NT2/D1 (cell line): ENCODE data around the gene AGBL1.

Source experiments
- DNase-seq: peaks from one replicate; pipeline ENCODE4 v3.0.0-alpha.2; 2011; ENCODE audit warnings: low read depth, low spot score
- H3K27me3 ChIP-seq: 2 replicates; pipeline ENCODE4 v1.6.0; 2011; ENCODE audit warnings: mild to moderate bottlenecking; ENCODE audit not compliant: insufficient read length, insufficient read depth
- H3K36me3 ChIP-seq: 2 replicates; pipeline ENCODE4 v1.6.1; 2011; ENCODE audit warnings: mild to moderate bottlenecking, low read length, mixed read lengths; ENCODE audit not compliant: insufficient read depth, insufficient read length
- H3K4me1 ChIP-seq: 2 replicates; pipeline ENCODE4 v1.5.1; 2011; ENCODE audit not compliant: insufficient read depth, insufficient read length
- H3K4me3 ChIP-seq: 2 replicates; pipeline ENCODE4 v1.5.1; 2011; ENCODE audit warnings: low read depth; ENCODE audit not compliant: insufficient read length
- H3K9ac ChIP-seq: 2 replicates; pipeline ENCODE4 v1.6.0; 2011; ENCODE audit warnings: low read depth; ENCODE audit not compliant: insufficient read length
- H3K9me3 ChIP-seq: 2 replicates; pipeline ENCODE4 v1.5.1; 2011; ENCODE audit warnings: mild to moderate bottlenecking, low read length; ENCODE audit not compliant: insufficient read depth
- SUZ12 ChIP-seq: IDR thresholded peaks from 2 replicates; pipeline ENCODE4 v1.6.1; 2011; ENCODE audit not compliant: insufficient read length, insufficient read depth; ENCODE audit errors: extremely low read depth
- YY1 ChIP-seq: IDR thresholded peaks from 2 replicates; pipeline ENCODE4 v1.6.1; 2011; ENCODE audit not compliant: insufficient read length, insufficient read depth
- ZNF274 ChIP-seq: IDR thresholded peaks from 2 replicates; pipeline ENCODE4 v1.6.1; 2011; ENCODE audit warnings: mild to moderate bottlenecking, low read depth, low read length

AGBL1 gene

DNA sequence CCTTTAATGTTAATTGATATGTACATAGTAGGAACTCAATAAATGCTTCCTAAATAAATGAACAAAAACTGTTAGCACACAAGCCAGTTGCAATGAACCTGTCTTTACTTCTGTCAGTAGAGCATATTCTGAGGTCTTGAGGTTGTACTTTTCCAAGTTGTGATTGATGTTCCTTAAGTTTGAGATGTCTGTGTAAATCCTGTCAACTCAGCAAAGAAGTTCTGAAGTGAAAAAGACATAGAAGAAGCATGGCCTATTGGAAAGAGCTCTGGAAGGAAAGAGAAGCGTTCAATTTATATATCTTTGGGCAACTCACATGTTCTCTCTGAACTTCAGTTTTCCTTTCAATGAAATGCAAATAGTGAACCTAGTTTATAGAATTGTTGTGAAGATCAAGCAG is 269.9 kb downstream of the AGBL1 start:
- H3K36me3 ChIP-seq, result no peaks in the 10 kb centered on the region
- H3K27me3 ChIP-seq, result no peaks in the 10 kb centered on the region
- H3K4me3 ChIP-seq, result no peak overlapping the region
- TF ChIP-seq ZNF274, result no peak
- TF ChIP-seq YY1, result no peak
- TF ChIP-seq SUZ12, result no peak
- no peaks in the 10 kb centered on the region for H3K9me3 ChIP-seq
- no peak overlapping the region for H3K9ac ChIP-seq
- H3K4me1 ChIP-seq, result no peaks in the 10 kb centered on the region
- DNase-seq, result no peak

- Histone ChIP-seq H3K36me3 (no peaks in the 10 kb centered on the region), H3K4me1 (no peaks in the 10 kb centered on the region), H3K9ac (no peak overlapping the region), H3K4me3 (no peak overlapping the region), H3K9me3 (no peaks in the 10 kb centered on the region), H3K27me3 (no peaks in the 10 kb centered on the region)
- no peak for DNase-seq
- TF ChIP-seq ZNF274 (no peak), YY1 (no peak), SUZ12 (no peak)
Measured at GRCh38 chr15:86353213-86353612, 273.5 kb downstream of the AGBL1 start.

- H3K4me3 ChIP-seq, result no peak overlapping the region
- H3K9me3 ChIP-seq, result no peaks in the 10 kb centered on the region
- no peaks in the 10 kb centered on the region for H3K27me3 ChIP-seq
- H3K9ac ChIP-seq, result no peak overlapping the region
- TF ChIP-seq ZNF274 (no peak), YY1 (no peak), SUZ12 (no peak)
- H3K36me3 ChIP-seq, result no peaks in the 10 kb centered on the region
- DNase-seq, result no peak
- H3K4me1 ChIP-seq, result no peaks in the 10 kb centered on the region
Measured at GRCh38 chr15:86355361-86355760, 275.7 kb downstream of the AGBL1 start.

GRCh38 chr15:86355801-86356200 is 276.1 kb downstream of the AGBL1 start:
- Histone ChIP-seq H3K36me3 (no peaks in the 10 kb centered on the region), H3K4me1 (no peaks in the 10 kb centered on the region), H3K9me3 (no peaks in the 10 kb centered on the region; the same call in 1 of the 2 replicates), H3K4me3 (no peak overlapping the region), H3K9ac (no peak overlapping the region), H3K27me3 (no peaks in the 10 kb centered on the region)
- DNase-seq, result no peak
- no peak for TF ChIP-seq YY1
- TF ChIP-seq ZNF274, result no peak
- TF ChIP-seq SUZ12, result no peak

DNA sequence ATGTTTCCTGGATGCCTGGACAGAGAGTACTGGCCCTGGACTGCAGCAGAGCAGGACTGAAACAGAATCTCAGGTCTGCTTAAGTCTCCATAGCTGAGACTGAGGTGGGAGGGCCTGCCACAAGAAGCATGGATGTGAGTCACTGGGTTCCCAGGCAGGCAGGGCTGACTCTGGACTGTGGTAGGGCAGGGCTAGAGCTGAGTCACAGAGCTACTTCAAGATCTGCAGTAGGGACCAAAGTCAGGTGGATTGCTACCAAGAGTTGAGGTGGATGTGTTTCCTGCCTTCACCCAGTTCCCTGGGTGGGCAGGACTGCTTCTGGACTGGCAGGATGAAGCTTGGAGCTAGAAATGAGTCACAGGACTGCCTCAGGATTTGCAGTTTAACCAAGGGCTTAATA is 282.9 kb downstream of the AGBL1 start:
- Histone ChIP-seq H3K27me3 (no peaks in the 10 kb centered on the region), H3K4me3 (no peak overlapping the region), H3K4me1 (no peaks in the 10 kb centered on the region), H3K36me3 (no peaks in the 10 kb centered on the region), H3K9ac (no peak overlapping the region), H3K9me3 (no peaks in the 10 kb centered on the region; the same call in 1 of the 2 replicates)
- TF ChIP-seq YY1, result no peak
- TF ChIP-seq SUZ12, result no peak
- TF ChIP-seq ZNF274, result no peak
- no peak for DNase-seq

DNA sequence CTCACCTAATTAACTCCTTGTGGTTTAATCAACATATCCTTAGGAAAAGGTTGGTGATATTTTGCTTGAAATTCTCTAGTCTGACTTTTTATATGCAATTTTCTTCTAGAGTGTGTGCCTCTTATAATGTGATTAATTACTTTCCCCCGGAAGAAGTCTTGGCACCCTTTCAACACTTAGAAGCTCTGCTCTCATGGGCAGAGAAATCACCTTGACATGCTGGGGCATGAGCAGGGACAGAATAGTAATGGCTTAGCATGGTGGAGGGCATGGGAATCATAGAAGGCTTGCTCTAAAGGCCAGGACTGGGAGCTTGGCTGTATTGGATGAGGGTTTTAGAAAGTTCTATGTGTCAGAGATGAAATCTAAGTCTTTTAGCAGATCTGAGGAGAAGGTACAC is 293.5 kb downstream of the AGBL1 start:
- peaks cover 12% of the 10 kb centered on the region; the same call in 1 of the 2 replicates for H3K9me3 ChIP-seq

GRCh38 chr15:86375733-86376280 is 296.1 kb downstream of the AGBL1 start:
- Histone ChIP-seq H3K36me3 (no peaks in the 10 kb centered on the region), H3K9ac (no peak overlapping the region), H3K4me1 (no peaks in the 10 kb centered on the region), H3K9me3 (peaks cover 11% of the 10 kb centered on the region; the same call in 1 of the 2 replicates), H3K27me3 (no peaks in the 10 kb centered on the region), H3K4me3 (no peak overlapping the region)
- TF ChIP-seq YY1, result no peak
- no peak for TF ChIP-seq ZNF274
- DNase-seq, result no peak

More for the DNA sequence above, 293.5 kb downstream of the AGBL1 start:
- no peaks in the 10 kb centered on the region for H3K27me3 ChIP-seq
- DNase-seq, result no peak
- H3K9ac ChIP-seq, result no peak overlapping the region
- TF ChIP-seq ZNF274, result no peak
- TF ChIP-seq SUZ12, result no peak
- TF ChIP-seq YY1, result no peak
- no peaks in the 10 kb centered on the region for H3K4me1 ChIP-seq
- H3K36me3 ChIP-seq, result no peaks in the 10 kb centered on the region
- H3K4me3 ChIP-seq, result no peak overlapping the region

GRCh38 chr15:86377914-86378313 is 298.2 kb downstream of the AGBL1 start:
- H3K36me3 ChIP-seq, result no peaks in the 10 kb centered on the region
- H3K4me3 ChIP-seq, result no peak overlapping the region
- no peaks in the 10 kb centered on the region for H3K27me3 ChIP-seq
- no peaks in the 10 kb centered on the region for H3K4me1 ChIP-seq
- no peak for DNase-seq
- TF ChIP-seq ZNF274, result no peak
- TF ChIP-seq SUZ12, result no peak
- peaks cover 11% of the 10 kb centered on the region; the same call in 1 of the 2 replicates for H3K9me3 ChIP-seq
- H3K9ac ChIP-seq, result no peak overlapping the region
